Gastroesophageal sphincter (tissue), 3 donors: ENCODE results near the gene CASP8.
"Not testable (repeated sequence)": the region's sequence is repeated elsewhere in the genome, so short reads cannot be mapped to it uniquely, and the experiment has no call there.

Experiments
- CTCF ChIP-seq, 4 experiments: fragments of 200-600 bp in 2 of 4; fragments of 450-650 bp in 2 of 4; sonication (generic) in 1 of 4; IDR thresholded peaks; one replicate each; pipeline ENCODE4 v1.5.1; 2017 to 2019; ENCODE audit warnings: antibody characterized with exemption in 4 of 4, mild to moderate bottlenecking in 2 of 4, moderate library complexity in 2 of 4
- EP300 ChIP-seq: sonication (generic); formaldehyde crosslinking; IDR thresholded peaks from one replicate; pipeline ENCODE4 v1.6.1; 2017; ENCODE audit warnings: antibody characterized with exemption, mild to moderate bottlenecking
- POLR2A ChIP-seq, 2 donors: fragments of 450-650 bp; IDR thresholded peaks; one replicate each; pipeline ENCODE4 v1.6.1; 2017; ENCODE audit warnings: antibody characterized with exemption in 2 of 2, mild to moderate bottlenecking in 2 of 2, moderate library complexity in 1 of 2

DNA sequence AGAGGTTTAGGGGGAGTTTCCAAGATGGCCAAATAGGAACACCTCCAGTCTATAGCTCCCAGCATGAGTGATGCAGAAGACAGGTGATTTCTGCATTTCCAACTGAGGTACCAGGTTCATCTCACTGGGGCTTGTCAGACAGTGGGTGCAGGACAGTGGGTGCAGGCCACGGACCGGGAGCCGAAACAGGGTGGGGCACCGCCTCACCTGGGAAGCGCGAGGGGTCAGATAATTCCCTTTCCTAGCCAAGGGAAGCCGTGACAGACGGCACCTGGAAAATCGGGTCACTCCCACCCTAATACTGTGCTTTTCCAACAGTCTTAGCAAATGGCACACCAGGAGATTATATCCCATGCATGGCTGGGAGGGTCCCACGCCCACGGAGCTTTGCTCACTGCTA is 39.6 kb downstream of the CASP8 start:
- TF ChIP-seq POLR2A (IDR thresholded peaks at IDR 0.05); CTCF (IDR thresholded peaks at IDR 0.05); EP300: not testable (repeated sequence)
